OCI-LY1 (cell line): ENCODE results near the gene SACM1L.

Experiments
- H2AFZ ChIP-seq: fragments of 200-600 bp; sonication (generic), shearing (Covaris generic); 2 replicates; pipeline ENCODE4 v1.6.0; 2014; ENCODE audit warnings: antibody characterized with exemption, mild to moderate bottlenecking, low read length
- H3F3A ChIP-seq: fragments of 200-600 bp; sonication (generic), shearing (Covaris generic); 2 replicates; pipeline ENCODE4 v1.6.0; 2014; ENCODE audit warnings: mild to moderate bottlenecking, antibody characterized with exemption, low read length, moderate library complexity; ENCODE audit not compliant: insufficient read depth
- H3K27ac ChIP-seq: fragments of 200-600 bp; sonication (generic); 2 replicates; pipeline ENCODE4 v1.5.1; 2014; ENCODE audit warnings: low read length, mixed run types, mild to moderate bottlenecking, low read depth; ENCODE audit not compliant: poor library complexity, severe bottlenecking
- H3K27me3 ChIP-seq: fragments of 200-600 bp; sonication (generic); 2 replicates; pipeline ENCODE4 v1.6.0; 2014; ENCODE audit warnings: antibody characterized with exemption, mild to moderate bottlenecking, low read length, moderate library complexity; ENCODE audit not compliant: insufficient read depth
- H3K36me3 ChIP-seq: fragments of 200-600 bp; sonication (generic); 2 replicates; pipeline ENCODE4 v1.6.1; 2014; ENCODE audit warnings: mild to moderate bottlenecking, antibody characterized with exemption, low read length, moderate library complexity, mixed read lengths; ENCODE audit not compliant: insufficient read depth
- H3K4me1 ChIP-seq: fragments of 200-600 bp; sonication (generic); 2 replicates; pipeline ENCODE4 v1.5.1; 2014; ENCODE audit warnings: mild to moderate bottlenecking, low read length, moderate library complexity; ENCODE audit not compliant: insufficient read depth, severe bottlenecking
- H3K4me2 ChIP-seq: fragments of 200-600 bp; sonication (generic), shearing (Covaris generic); 2 replicates; pipeline ENCODE4 v1.6.1; 2014; ENCODE audit warnings: low read length
- H3K4me3 ChIP-seq: fragments of 200-600 bp; sonication (generic); 2 replicates; pipeline ENCODE4 v1.5.1; 2014; ENCODE audit warnings: low read length, low read depth, mild to moderate bottlenecking, mixed read lengths; ENCODE audit not compliant: poor library complexity, severe bottlenecking
- H3K79me2 ChIP-seq: fragments of 200-600 bp; shearing (Covaris generic); 2 replicates; pipeline ENCODE4 v1.6.1; 2016; ENCODE audit warnings: mixed run types, low read length, mixed read lengths; ENCODE audit not compliant: insufficient read depth
- H3K9ac ChIP-seq: fragments of 200-600 bp; sonication (generic), shearing (Covaris generic); 2 replicates; pipeline ENCODE4 v1.6.1; 2014; ENCODE audit warnings: mild to moderate bottlenecking, low read length, mixed read lengths
- H3K9me2 ChIP-seq: fragments of 200-600 bp; sonication (generic), shearing (Covaris generic); 2 replicates; pipeline ENCODE4 v1.6.1; 2014; ENCODE audit warnings: low read depth, mild to moderate bottlenecking, low read length, mixed read lengths
- H3K9me3 ChIP-seq: fragments of 200-600 bp; shearing (Covaris generic); 2 replicates; pipeline ENCODE4 v1.6.1; 2014; ENCODE audit warnings: low read length, mixed read lengths
- H4K20me1 ChIP-seq: fragments of 200-600 bp; sonication (generic), shearing (Covaris generic); 2 replicates; pipeline ENCODE4 v1.6.0; 2016; ENCODE audit warnings: mild to moderate bottlenecking, low read length; ENCODE audit not compliant: insufficient read depth
- EZH2 ChIP-seq: fragments of 200-600 bp; sonication (generic), shearing (Covaris generic); IDR thresholded peaks from 2 replicates; pipeline ENCODE4 v1.8.0; 2017; ENCODE audit warnings: borderline replicate concordance, mixed run types, mild to moderate bottlenecking, antibody characterized with exemption, low read length, moderate library complexity, mixed read lengths
- TF ChIP-seq, protein P1 (sequence below): fragments of 200-600 bp; sonication (generic), shearing (Covaris generic); IDR thresholded peaks from 2 replicates; pipeline ENCODE4 v1.5.1; 2017; ENCODE audit warnings: mild to moderate bottlenecking, antibody characterized with exemption, low read length, moderate library complexity, mixed read lengths

Gene SACM1L

GRCh38 chr3:45660567-45660901, 28.7 kb upstream of the SACM1L start:
- Histone ChIP-seq H3K27ac (no peak overlapping the region), H3K36me3 (no peaks in the 10 kb centered on the region), H3F3A (no peaks in the 10 kb centered on the region), H3K9me3 (no peaks in the 10 kb centered on the region), H2AFZ (no peak overlapping the region), H3K4me2 (no peak overlapping the region), H3K4me1 (peaks cover 18% of the 10 kb centered on the region), H3K9me2 (no peaks in the 10 kb centered on the region), H3K4me3 (no peak overlapping the region), H3K27me3 (no peaks in the 10 kb centered on the region), H3K9ac (no peak overlapping the region), H4K20me1 (no peaks in the 10 kb centered on the region), H3K79me2 (no peaks in the 10 kb centered on the region)
- TF ChIP-seq EZH2 = no peak
- TF ChIP-seq, protein P1, sequence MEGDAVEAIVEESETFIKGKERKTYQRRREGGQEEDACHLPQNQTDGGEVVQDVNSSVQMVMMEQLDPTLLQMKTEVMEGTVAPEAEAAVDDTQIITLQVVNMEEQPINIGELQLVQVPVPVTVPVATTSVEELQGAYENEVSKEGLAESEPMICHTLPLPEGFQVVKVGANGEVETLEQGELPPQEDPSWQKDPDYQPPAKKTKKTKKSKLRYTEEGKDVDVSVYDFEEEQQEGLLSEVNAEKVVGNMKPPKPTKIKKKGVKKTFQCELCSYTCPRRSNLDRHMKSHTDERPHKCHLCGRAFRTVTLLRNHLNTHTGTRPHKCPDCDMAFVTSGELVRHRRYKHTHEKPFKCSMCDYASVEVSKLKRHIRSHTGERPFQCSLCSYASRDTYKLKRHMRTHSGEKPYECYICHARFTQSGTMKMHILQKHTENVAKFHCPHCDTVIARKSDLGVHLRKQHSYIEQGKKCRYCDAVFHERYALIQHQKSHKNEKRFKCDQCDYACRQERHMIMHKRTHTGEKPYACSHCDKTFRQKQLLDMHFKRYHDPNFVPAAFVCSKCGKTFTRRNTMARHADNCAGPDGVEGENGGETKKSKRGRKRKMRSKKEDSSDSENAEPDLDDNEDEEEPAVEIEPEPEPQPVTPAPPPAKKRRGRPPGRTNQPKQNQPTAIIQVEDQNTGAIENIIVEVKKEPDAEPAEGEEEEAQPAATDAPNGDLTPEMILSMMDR = no peak

GRCh38 chr3:45664578-45664977, 24.6 kb upstream of the SACM1L start:
- peak overlapping the region; percentile 24 for H3K27ac ChIP-seq
- no peaks in the 10 kb centered on the region for H3K9me2 ChIP-seq

DNA sequence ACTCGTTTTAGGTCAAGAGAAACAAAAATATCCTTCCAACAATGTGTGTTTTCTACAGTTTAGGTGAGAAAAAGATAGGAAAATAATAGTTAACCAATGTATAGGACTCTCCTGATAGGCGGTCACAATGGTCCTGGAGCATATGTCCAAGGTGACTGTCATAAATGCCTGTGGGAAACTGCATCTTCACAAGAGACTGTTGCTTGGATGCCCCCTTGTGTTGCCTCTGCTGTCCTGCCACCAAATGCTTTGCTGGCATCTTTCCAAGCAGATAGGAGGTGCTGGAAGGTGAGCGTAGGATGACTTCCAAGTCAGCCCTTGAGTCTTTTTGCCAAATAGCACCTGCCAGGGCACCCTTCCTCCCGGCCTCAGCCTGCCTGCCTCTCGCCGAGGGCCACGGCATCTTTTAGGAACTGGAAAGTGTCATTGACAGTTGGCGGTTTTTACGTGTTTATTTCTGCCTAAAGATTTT, 24.1 kb upstream of the SACM1L start:
- no peaks in the 10 kb centered on the region for H4K20me1 ChIP-seq
- no peak overlapping the region for H2AFZ ChIP-seq
- no peaks in the 10 kb centered on the region for H3K79me2 ChIP-seq
- no peaks in the 10 kb centered on the region for H3K27me3 ChIP-seq
- peak overlapping the region; percentile 24 for H3K27ac ChIP-seq
- no peaks in the 10 kb centered on the region for H3K9me2 ChIP-seq
- peak overlapping the region; percentile 58 for H3K9ac ChIP-seq
- H3K9me3 ChIP-seq = no peaks in the 10 kb centered on the region
- peak overlapping the region; percentile 60 for H3K4me3 ChIP-seq
- peak overlapping the region; percentile 76 for H3K4me2 ChIP-seq
- H3K4me1 ChIP-seq = peaks cover 30% of the 10 kb centered on the region
- no peaks in the 10 kb centered on the region for H3F3A ChIP-seq
- peaks cover 18% of the 10 kb centered on the region; the same call in 1 of the 2 replicates for H3K36me3 ChIP-seq
- TF ChIP-seq EZH2 = no peak
- TF ChIP-seq, protein P1 = peak; percentile 87

More at GRCh38 chr3:45664578-45664977, 24.6 kb upstream of the SACM1L start:
- Histone ChIP-seq H3K36me3 (peaks cover 18% of the 10 kb centered on the region; the same call in 1 of the 2 replicates), H3K9me3 (no peaks in the 10 kb centered on the region), H3K4me3 (peak overlapping the region; percentile 60), H2AFZ (no peak overlapping the region), H4K20me1 (no peaks in the 10 kb centered on the region), H3K4me1 (peaks cover 30% of the 10 kb centered on the region), H3F3A (no peaks in the 10 kb centered on the region), H3K27me3 (no peaks in the 10 kb centered on the region), H3K9ac (peak overlapping the region; percentile 58), H3K4me2 (peak overlapping the region; percentile 76), H3K79me2 (no peaks in the 10 kb centered on the region)
- TF ChIP-seq EZH2 = no peak
- TF ChIP-seq, protein P1 = no peak
